Measurements from ENCODE around the gene SCARB2.
"Not testable (repeated sequence)": the region's sequence is repeated elsewhere in the genome, so short reads cannot be mapped to it uniquely, and the experiment has no call there.

SCARB2 gene

DNA sequence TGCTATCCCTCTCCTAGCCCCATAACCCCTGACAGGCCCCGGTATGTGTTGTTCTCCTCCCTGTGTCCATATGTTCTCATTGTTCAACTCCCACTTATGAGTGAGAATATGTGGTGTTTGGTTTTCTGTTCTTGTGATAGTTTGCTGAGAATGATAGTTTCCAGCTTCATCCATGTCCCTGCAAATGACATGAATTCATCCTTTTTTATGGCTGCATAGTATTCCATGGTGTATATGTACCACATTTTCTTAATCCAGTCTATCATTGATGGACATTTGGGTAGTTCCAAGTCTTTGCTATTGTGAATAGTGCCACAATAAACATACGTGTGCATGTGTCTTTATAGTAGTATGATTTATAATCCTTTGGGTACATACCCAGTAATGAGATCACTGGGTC, 30.3 kb upstream of the SCARB2 start:
- not testable (repeated sequence) for H3K27ac ChIP-seq (ENCODE audit: low read depth, low read length); H3K27me3 ChIP-seq (ENCODE audit: control insufficient read depth, insufficient read depth, low read length); H3K4me3 ChIP-seq (ENCODE audit: low read depth, low read length); H3K36me3 ChIP-seq (ENCODE audit: control insufficient read depth, insufficient read depth, low read length); H3K4me1 ChIP-seq (ENCODE audit: control insufficient read depth, insufficient read depth, low read length); H3K9ac ChIP-seq (ENCODE audit: low read depth, low read length); H3K9me3 ChIP-seq (ENCODE audit: control insufficient read depth, insufficient read depth, low read length)

DNA sequence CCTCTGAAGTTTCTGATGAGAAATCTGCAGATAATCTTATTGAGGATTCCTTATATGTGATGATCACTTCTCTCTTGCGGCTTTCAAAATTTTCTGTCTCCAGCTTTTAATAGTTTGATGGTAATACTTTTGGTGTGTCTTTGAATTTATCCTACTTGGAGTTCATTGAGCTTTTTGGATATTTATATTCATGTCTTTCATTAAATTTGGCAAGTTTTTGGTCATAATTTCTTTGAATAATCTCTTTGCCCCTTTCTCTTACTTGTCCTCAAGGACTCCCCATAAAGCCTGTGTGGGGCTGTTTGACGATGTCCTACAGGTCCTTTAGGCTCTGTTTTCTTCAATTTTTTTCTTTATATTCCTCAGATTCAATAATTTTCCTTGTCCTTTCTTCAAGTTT, 26.6 kb upstream of the SCARB2 start:
- Histone ChIP-seq H3K9ac (ENCODE audit: low read depth, low read length) (no peak overlapping the region), H3K36me3 (ENCODE audit: control insufficient read depth, insufficient read depth, low read length) (no peaks in the 10 kb centered on the region), H3K4me3 (ENCODE audit: low read depth, low read length) (no peak overlapping the region), H3K27ac (ENCODE audit: low read depth, low read length) (no peak overlapping the region), H3K4me1 (ENCODE audit: control insufficient read depth, insufficient read depth, low read length) (peaks cover 12% of the 10 kb centered on the region), H3K9me3 (ENCODE audit: control insufficient read depth, insufficient read depth, low read length) (no peaks in the 10 kb centered on the region), H3K27me3 (ENCODE audit: control insufficient read depth, insufficient read depth, low read length) (no peaks in the 10 kb centered on the region)

DNA sequence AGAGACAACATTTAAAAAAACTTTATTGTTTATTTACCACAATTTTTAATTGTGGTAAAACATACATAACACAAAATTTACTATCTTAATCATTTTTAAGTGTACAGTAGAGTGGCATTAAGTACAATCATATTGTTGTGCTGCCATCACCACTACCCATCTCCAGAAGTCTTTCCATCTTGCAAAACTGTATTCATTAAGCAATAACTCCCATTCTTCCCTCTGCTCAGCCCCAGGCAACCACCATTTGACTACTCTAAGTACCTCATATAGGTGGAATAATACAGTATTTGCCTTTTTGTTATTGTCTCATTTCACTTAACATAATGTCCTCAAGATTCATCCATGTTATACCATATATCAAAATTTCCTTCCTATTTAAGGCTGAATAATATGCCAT, 25.1 kb upstream of the SCARB2 start:
- Histone ChIP-seq H3K36me3 (ENCODE audit: control insufficient read depth, insufficient read depth, low read length) (no peaks in the 10 kb centered on the region), H3K4me3 (ENCODE audit: low read depth, low read length) (no peak overlapping the region), H3K4me1 (ENCODE audit: control insufficient read depth, insufficient read depth, low read length) (peaks cover 19% of the 10 kb centered on the region), H3K27ac (ENCODE audit: low read depth, low read length) (no peak overlapping the region), H3K27me3 (ENCODE audit: control insufficient read depth, insufficient read depth, low read length) (no peaks in the 10 kb centered on the region), H3K9ac (ENCODE audit: low read depth, low read length) (no peak overlapping the region), H3K9me3 (ENCODE audit: control insufficient read depth, insufficient read depth, low read length) (no peaks in the 10 kb centered on the region)

DNA sequence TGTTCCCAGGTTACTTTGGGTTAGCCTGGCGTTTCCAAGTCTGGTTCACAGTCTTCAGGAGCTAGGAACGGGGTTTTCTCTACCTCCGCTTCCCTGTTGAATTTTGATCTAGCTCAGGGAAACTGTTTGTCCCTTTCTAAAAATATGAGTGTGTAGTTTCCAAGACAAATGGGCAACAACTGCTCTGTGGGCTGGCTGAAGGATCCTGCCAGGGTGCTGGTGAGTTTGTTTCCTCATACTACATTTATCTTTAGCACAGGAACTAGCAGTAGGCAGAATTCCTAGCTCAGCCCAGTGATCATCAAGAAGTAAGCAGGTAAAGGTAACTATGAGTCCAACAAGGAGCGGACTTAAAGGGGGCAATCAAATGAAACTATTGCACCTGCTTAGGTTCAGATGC, 24.6 kb upstream of the SCARB2 start:
- H3K9ac ChIP-seq (ENCODE audit: low read depth, low read length): no peak overlapping the region
- H3K27ac ChIP-seq (ENCODE audit: low read depth, low read length): no peak overlapping the region
- no peaks in the 10 kb centered on the region for H3K27me3 ChIP-seq (ENCODE audit: control insufficient read depth, insufficient read depth, low read length)
- H3K4me3 ChIP-seq (ENCODE audit: low read depth, low read length): no peak overlapping the region
- H3K36me3 ChIP-seq (ENCODE audit: control insufficient read depth, insufficient read depth, low read length): no peaks in the 10 kb centered on the region
- H3K9me3 ChIP-seq (ENCODE audit: control insufficient read depth, insufficient read depth, low read length): no peaks in the 10 kb centered on the region
- peaks cover 23% of the 10 kb centered on the region for H3K4me1 ChIP-seq (ENCODE audit: control insufficient read depth, insufficient read depth, low read length)

DNA sequence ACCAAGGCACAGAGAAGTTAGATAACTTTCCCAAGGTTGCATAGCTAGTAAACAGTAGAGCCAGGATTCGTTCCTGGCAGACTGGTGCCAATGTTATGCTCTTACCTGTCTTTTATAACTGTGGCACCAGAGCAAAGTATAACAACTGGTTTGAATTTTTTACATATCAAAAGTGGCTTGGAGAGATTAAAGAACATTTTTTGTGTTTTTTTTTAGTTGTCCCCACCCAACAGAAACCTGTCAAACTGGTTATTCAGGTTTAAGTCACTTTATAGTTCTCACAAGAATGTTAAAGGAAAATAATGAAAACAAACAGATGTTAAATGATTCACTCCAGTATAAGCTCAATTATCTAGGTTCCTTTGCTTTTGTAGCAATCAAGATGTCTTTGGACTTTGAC, 22.3 kb upstream of the SCARB2 start:
- Histone ChIP-seq H3K4me1 (ENCODE audit: control insufficient read depth, insufficient read depth, low read length) (peaks cover 31% of the 10 kb centered on the region), H3K4me3 (ENCODE audit: low read depth, low read length) (no peak overlapping the region), H3K27me3 (ENCODE audit: control insufficient read depth, insufficient read depth, low read length) (no peaks in the 10 kb centered on the region), H3K9me3 (ENCODE audit: control insufficient read depth, insufficient read depth, low read length) (no peaks in the 10 kb centered on the region), H3K36me3 (ENCODE audit: control insufficient read depth, insufficient read depth, low read length) (no peaks in the 10 kb centered on the region), H3K27ac (ENCODE audit: low read depth, low read length) (peak overlapping the region; percentile 11), H3K9ac (ENCODE audit: low read depth, low read length) (no peak overlapping the region)

DNA sequence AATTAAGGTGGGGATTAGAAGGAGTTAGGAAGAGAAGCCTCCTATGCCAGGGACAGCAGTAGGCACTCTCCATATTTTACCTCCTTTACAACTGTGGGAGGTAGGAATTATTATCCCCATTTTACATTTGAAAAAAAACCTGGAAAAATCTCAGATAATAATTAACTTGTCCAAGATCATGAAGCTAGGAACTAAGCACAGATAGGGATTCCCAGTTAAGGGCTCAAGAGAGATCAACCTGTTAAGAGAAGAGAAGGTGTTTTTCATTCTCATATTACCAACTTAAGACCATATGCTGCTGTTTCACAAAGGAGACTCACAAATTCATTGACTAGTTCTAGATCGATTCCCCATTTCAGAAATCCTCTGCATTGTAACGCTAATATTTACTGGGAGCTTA, 21.8 kb upstream of the SCARB2 start:
- Histone ChIP-seq H3K9ac (ENCODE audit: low read depth, low read length) (no peak overlapping the region), H3K27ac (ENCODE audit: low read depth, low read length) (peak overlapping the region; percentile 11), H3K36me3 (ENCODE audit: control insufficient read depth, insufficient read depth, low read length) (no peaks in the 10 kb centered on the region), H3K4me1 (ENCODE audit: control insufficient read depth, insufficient read depth, low read length) (peaks cover 31% of the 10 kb centered on the region), H3K27me3 (ENCODE audit: control insufficient read depth, insufficient read depth, low read length) (no peaks in the 10 kb centered on the region), H3K4me3 (ENCODE audit: low read depth, low read length) (no peak overlapping the region), H3K9me3 (ENCODE audit: control insufficient read depth, insufficient read depth, low read length) (no peaks in the 10 kb centered on the region)

DNA sequence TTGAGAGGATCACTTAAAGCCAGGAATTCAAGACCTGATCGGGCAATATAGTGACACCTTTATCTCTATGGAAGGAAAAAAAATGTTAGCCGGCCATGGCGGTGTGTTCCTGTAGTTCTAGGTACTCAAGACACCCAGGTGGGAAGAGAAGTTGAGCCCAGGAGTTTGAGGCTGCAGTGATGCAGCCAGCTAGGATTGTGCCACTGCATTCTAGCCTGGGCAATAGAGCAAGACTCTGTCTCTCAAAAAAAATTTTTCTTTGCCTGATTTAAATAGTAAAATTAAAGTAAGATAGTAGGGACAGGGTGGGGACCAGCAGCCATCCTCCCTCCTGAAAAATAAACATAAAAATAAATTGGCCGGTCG, 21.0 kb upstream of the SCARB2 start:
- H3K36me3 ChIP-seq (ENCODE audit: control insufficient read depth, insufficient read depth, low read length): no peaks in the 10 kb centered on the region
- H3K9ac ChIP-seq (ENCODE audit: low read depth, low read length): no peak overlapping the region
- peak overlapping the region; percentile 72 for H3K27ac ChIP-seq (ENCODE audit: low read depth, low read length)
- no peak overlapping the region for H3K4me3 ChIP-seq (ENCODE audit: low read depth, low read length)
- no peaks in the 10 kb centered on the region for H3K27me3 ChIP-seq (ENCODE audit: control insufficient read depth, insufficient read depth, low read length)
- no peaks in the 10 kb centered on the region for H3K9me3 ChIP-seq (ENCODE audit: control insufficient read depth, insufficient read depth, low read length)
- peaks cover 31% of the 10 kb centered on the region for H3K4me1 ChIP-seq (ENCODE audit: control insufficient read depth, insufficient read depth, low read length)

DNA sequence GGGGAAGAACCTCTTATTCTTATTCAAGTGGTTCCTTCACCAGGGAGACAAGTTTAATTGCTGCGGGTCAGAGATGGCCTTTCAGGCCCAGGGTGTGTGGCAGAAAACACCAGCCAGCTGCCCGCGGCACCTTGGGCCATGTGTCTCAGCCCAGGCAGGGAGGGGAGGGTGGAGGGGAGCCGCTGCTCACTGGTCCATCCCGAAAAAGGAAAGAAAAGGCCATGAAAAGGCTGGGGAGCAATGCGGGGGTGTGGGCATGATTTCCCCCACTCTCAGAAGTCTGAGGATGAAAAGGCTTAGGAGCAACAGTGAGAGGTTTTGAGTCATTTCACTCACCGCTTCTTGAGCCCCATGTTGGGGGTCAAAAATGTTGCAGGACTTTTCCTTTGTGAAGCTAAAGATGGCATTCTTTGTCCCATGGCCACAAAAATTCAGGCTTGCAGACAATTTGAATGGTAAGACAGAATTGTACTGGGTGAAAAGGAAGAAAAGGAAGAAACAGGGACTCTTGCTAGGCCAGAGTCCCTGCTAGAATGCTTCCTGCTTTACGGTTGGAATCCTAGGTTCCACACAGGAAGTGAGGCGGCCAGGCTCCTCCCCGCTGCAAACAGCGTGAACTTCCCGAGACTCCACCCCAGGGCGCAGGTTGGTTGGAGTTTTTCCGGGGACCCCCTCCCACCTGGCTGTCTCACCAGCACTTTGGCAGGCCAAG, 20.5 kb upstream of the SCARB2 start:
- Histone ChIP-seq H3K27me3 (ENCODE audit: control insufficient read depth, insufficient read depth, low read length) (no peaks in the 10 kb centered on the region), H3K27ac (ENCODE audit: low read depth, low read length) (peak overlapping the region; percentile 72), H3K9ac (ENCODE audit: low read depth, low read length) (0 out of 2 replicates have a peak overlapping the region, but pooled peaks have one; percentile 28), H3K9me3 (ENCODE audit: control insufficient read depth, insufficient read depth, low read length) (no peaks in the 10 kb centered on the region), H3K4me3 (ENCODE audit: low read depth, low read length) (peak overlapping the region; percentile 54), H3K4me1 (ENCODE audit: control insufficient read depth, insufficient read depth, low read length) (peaks cover 31% of the 10 kb centered on the region), H3K36me3 (ENCODE audit: control insufficient read depth, insufficient read depth, low read length) (no peaks in the 10 kb centered on the region)

DNA sequence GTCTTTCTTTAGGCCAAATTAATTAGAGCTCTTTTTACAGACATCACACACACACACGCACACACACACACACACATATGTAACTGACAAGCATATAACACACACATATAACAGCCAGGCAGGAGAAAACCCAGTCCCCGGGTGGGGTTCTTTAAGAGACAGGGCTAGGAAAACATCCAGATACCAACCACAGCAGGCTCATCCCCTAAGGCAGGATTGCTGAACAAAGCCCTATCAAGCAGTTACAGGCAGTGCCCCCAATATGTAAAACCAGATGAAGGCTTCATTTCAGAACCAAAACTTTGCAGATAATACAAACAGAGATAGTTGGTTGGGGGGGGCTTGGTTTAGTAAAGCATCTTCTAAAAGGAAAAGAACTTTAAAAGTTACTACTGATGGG, 19.9 kb upstream of the SCARB2 start:
- peak overlapping the region; percentile 54 for H3K4me3 ChIP-seq (ENCODE audit: low read depth, low read length)
- H3K27ac ChIP-seq (ENCODE audit: low read depth, low read length): peak overlapping the region; percentile 72
- H3K36me3 ChIP-seq (ENCODE audit: control insufficient read depth, insufficient read depth, low read length): no peaks in the 10 kb centered on the region
- no peaks in the 10 kb centered on the region for H3K27me3 ChIP-seq (ENCODE audit: control insufficient read depth, insufficient read depth, low read length)
- H3K9me3 ChIP-seq (ENCODE audit: control insufficient read depth, insufficient read depth, low read length): peaks cover 2% of the 10 kb centered on the region
- peaks cover 31% of the 10 kb centered on the region for H3K4me1 ChIP-seq (ENCODE audit: control insufficient read depth, insufficient read depth, low read length)
- no peak overlapping the region for H3K9ac ChIP-seq (ENCODE audit: low read depth, low read length)

DNA sequence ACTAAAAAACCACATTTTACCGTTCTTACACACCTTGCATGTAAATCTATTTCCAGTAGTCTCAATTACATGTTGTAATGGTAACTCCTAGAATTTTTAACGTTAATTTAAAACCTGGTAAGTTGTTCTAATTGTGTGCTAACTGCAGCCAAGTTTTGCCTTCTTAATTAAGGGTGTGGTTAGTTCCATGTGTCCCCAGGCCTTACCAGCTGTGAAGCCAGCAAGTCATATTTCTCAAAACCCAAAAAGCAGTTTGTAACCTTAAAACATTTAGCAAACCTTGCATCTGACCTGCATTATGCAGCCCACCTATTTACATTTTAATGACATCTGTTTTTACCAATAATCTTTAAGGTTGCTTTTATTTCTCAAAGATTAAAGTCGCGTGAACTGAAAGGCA, 19.5 kb upstream of the SCARB2 start:
- H3K27me3 ChIP-seq (ENCODE audit: control insufficient read depth, insufficient read depth, low read length): no peaks in the 10 kb centered on the region
- no peak overlapping the region for H3K9ac ChIP-seq (ENCODE audit: low read depth, low read length)
- no peaks in the 10 kb centered on the region for H3K36me3 ChIP-seq (ENCODE audit: control insufficient read depth, insufficient read depth, low read length)
- H3K9me3 ChIP-seq (ENCODE audit: control insufficient read depth, insufficient read depth, low read length): peaks cover 3% of the 10 kb centered on the region
- H3K4me3 ChIP-seq (ENCODE audit: low read depth, low read length): peak overlapping the region; percentile 54
- H3K4me1 ChIP-seq (ENCODE audit: control insufficient read depth, insufficient read depth, low read length): peaks cover 31% of the 10 kb centered on the region
- no peak overlapping the region for H3K27ac ChIP-seq (ENCODE audit: low read depth, low read length)

DNA sequence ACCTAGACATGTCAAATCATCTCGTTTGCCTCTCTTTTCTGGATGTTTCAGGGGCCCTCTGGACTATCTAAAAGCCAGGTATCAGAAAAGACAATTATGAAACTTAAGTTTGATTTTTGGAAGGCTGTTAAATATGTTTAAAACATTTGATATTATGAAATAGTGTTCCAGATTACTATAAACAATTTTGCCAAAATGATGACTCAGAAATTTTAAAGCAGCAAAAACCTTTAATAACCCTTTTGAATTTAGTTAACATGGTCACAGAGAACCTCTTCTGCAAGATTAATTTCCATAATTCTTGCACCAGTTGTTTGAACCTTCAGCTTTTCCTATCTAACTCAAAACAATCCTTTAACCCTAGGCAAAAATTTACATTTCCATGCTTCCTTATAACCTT, 19.1 kb upstream of the SCARB2 start:
- Histone ChIP-seq H3K9me3 (ENCODE audit: control insufficient read depth, insufficient read depth, low read length) (peaks cover 3% of the 10 kb centered on the region), H3K27ac (ENCODE audit: low read depth, low read length) (no peak overlapping the region), H3K9ac (ENCODE audit: low read depth, low read length) (no peak overlapping the region), H3K27me3 (ENCODE audit: control insufficient read depth, insufficient read depth, low read length) (no peaks in the 10 kb centered on the region), H3K4me1 (ENCODE audit: control insufficient read depth, insufficient read depth, low read length) (peaks cover 31% of the 10 kb centered on the region), H3K36me3 (ENCODE audit: control insufficient read depth, insufficient read depth, low read length) (no peaks in the 10 kb centered on the region), H3K4me3 (ENCODE audit: low read depth, low read length) (no peak overlapping the region)

Data from HUES48 (cell line).